ENCODE measurements around the gene ITGB3. TPM values are rescaled to one million over a fixed set of nuclear protein-coding genes. Genes with fewer than 3 reads are reported as not detected.

The ITGB3 gene
- total RNA-seq, 1 experiment from 2014 or later = not detected

DNA sequence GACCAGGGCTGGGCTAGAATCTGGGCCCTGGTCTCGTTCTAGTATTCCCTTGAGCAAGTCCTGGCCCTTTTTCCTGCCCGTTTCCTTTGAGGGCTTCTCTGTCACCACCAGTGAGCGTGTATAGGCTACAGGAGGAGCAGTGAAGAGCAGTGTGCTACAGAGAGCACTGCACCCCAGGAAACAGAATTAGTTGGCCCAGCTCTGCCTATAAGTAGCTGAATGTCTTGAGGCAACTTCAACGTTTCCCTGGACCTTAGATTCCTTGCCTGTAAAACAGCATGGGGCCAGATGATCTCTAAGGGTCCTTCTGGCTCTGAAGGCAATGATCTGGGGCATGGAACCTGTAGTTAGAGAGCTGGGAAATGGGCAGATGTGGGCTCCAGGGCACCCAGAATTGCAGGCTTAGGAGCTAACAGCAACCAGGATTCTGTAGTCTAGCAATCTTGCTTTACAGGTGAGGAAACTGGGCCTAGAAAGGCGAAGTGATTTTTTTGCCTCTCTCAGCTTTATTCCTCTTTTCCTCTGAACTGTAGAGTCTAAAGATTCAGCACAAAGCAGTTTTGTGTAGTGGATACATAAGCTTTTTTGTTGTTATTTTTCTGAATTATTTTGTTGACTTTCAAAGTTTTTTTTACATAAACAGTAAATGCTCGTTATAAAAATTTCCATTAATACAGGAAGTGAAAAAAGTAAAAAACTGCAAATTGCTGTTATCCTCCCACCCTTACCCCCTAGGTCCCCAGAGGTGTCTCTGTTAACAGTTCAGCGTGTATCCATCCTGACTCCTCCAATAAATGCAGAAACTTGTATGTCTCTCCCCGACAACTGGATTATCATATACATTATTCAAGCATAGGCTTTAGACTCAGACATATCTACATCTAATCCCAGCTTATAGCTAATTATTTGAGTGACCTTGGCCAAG lies 46.2 kb upstream of the ITGB3 start:
- intact Hi-C loops (cut with micrococcal nuclease) = no loop called here
- H2AFZ ChIP-seq (ENCODE audit: low read depth, low read length, poor library complexity, severe bottlenecking) = no peak overlapping the region
- no TSS peak for BruUV-seq (replicated peaks)
- no peak overlapping the region for H3K27ac ChIP-seq (ENCODE audit: low read depth, low read length)
- TF ChIP-seq EZH2phosphoT487 (IDR thresholded peaks at IDR 0.05; ENCODE audit: borderline replicate concordance) (no peak), JUND (IDR thresholded peaks at IDR 0.05) (no peak), SRF (IDR thresholded peaks at IDR 0.05; ENCODE audit: low read depth) (no peak), TCF7L2 (IDR thresholded peaks at IDR 0.05; ENCODE audit: borderline replicate concordance, extremely low read depth, insufficient read depth, insufficient read length) (no peak), CBX3 (IDR thresholded peaks at IDR 0.05; ENCODE audit: low read depth) (no peak), ZFX (IDR thresholded peaks at IDR 0.05) (no peak; the same call in 1 of the 2 replicates)
- TF ChIP-seq, protein P1, sequence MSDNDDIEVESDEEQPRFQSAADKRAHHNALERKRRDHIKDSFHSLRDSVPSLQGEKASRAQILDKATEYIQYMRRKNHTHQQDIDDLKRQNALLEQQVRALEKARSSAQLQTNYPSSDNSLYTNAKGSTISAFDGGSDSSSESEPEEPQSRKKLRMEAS (IDR thresholded peaks at IDR 0.05) = no peak
- TF ChIP-seq, protein P2, sequence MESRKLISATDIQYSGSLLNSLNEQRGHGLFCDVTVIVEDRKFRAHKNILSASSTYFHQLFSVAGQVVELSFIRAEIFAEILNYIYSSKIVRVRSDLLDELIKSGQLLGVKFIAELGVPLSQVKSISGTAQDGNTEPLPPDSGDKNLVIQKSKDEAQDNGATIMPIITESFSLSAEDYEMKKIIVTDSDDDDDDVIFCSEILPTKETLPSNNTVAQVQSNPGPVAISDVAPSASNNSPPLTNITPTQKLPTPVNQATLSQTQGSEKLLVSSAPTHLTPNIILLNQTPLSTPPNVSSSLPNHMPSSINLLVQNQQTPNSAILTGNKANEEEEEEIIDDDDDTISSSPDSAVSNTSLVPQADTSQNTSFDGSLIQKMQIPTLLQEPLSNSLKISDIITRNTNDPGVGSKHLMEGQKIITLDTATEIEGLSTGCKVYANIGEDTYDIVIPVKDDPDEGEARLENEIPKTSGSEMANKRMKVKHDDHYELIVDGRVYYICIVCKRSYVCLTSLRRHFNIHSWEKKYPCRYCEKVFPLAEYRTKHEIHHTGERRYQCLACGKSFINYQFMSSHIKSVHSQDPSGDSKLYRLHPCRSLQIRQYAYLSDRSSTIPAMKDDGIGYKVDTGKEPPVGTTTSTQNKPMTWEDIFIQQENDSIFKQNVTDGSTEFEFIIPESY (IDR thresholded peaks at IDR 0.05; ENCODE audit: extremely low read depth, insufficient replicate concordance, low read length) = no peak
- TF ChIP-seq, protein P3, sequence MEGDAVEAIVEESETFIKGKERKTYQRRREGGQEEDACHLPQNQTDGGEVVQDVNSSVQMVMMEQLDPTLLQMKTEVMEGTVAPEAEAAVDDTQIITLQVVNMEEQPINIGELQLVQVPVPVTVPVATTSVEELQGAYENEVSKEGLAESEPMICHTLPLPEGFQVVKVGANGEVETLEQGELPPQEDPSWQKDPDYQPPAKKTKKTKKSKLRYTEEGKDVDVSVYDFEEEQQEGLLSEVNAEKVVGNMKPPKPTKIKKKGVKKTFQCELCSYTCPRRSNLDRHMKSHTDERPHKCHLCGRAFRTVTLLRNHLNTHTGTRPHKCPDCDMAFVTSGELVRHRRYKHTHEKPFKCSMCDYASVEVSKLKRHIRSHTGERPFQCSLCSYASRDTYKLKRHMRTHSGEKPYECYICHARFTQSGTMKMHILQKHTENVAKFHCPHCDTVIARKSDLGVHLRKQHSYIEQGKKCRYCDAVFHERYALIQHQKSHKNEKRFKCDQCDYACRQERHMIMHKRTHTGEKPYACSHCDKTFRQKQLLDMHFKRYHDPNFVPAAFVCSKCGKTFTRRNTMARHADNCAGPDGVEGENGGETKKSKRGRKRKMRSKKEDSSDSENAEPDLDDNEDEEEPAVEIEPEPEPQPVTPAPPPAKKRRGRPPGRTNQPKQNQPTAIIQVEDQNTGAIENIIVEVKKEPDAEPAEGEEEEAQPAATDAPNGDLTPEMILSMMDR (IDR thresholded peaks at IDR 0.05 in 2 of 3, conservative IDR thresholded peaks at IDR 0.05 in 1 of 3; ENCODE audit: borderline replicate concordance in 1 of 3, insufficient read depth in 1 of 3, low read depth in 2 of 3, low read length in 2 of 3) = no peak
- no peaks in the 10 kb centered on the region for H3K9me2 ChIP-seq (ENCODE audit: insufficient read depth)
- DNase-seq (ENCODE audit: low read depth, low spot score) (no peak), ATAC-seq (no peak)
- peaks cover 9 to 16% of the 10 kb centered on the region in 2 experiments for H3K4me1 ChIP-seq (ENCODE audit: control insufficient read depth in 1 of 2, insufficient read depth in 2 of 2, low read length in 2 of 2)
- no peak overlapping the region for H3K9ac ChIP-seq (ENCODE audit: low read length)
- ChIA-PET CTCF (no interaction called here), POLR2A (no interaction called here), RAD21 (ENCODE audit: low non-redundant PET in 1 of 2, low total read pairs in 2 of 2, uncharacterized antibody in 2 of 2, unreplicated experiment in 2 of 2) (no interaction called here)
- H3K4me2 ChIP-seq (ENCODE audit: low read length) = no peak overlapping the region
- no peaks in the 10 kb centered on the region for H3K9me3 ChIP-seq (ENCODE audit: control insufficient read depth in 1 of 2, insufficient read depth in 1 of 2, low read depth in 1 of 2, low read length in 2 of 2)
- no peaks in the 10 kb centered on the region for H3K36me3 ChIP-seq (ENCODE audit: control insufficient read depth in 1 of 2, insufficient read depth in 2 of 2, low read length in 2 of 2)
- H4K20me1 ChIP-seq (ENCODE audit: insufficient read depth) = no peaks in the 10 kb centered on the region
- H3K4me3 ChIP-seq (replicated peaks in 1 of 2; ENCODE audit: low read depth in 1 of 2, low read length in 2 of 2) = no peak overlapping the region
- no peaks in the 10 kb centered on the region for H3K79me2 ChIP-seq (ENCODE audit: insufficient read depth, low read length)
- no peaks in the 10 kb centered on the region for H3K27me3 ChIP-seq (ENCODE audit: insufficient read depth, low read length)

Measured in HCT116 (cell line).